SK-N-SH (cell line): Measurements from ENCODE around the gene RABGGTA. TPM values are rescaled to one million over a fixed set of nuclear protein-coding genes. Genes with fewer than 3 reads are reported as not detected.

Experiments
- CTCF ChIA-PET: fragments of 300-600, 350-600 bp; formaldehyde crosslinking; extraction: SDS; loops from one replicate; lab custom pipeline; 2021; lab: Yijun Ruan, JAX
- POLR2A ChIA-PET: fragments of 350-600 bp; sonication (Branson Sonifier 250); formaldehyde crosslinking; extraction: SDS; loops from one replicate; lab custom pipeline; 2020; ENCODE audit warnings: antibody characterized with exemption, inconsistent platforms; lab: Yijun Ruan, JAX
- DNase-seq: peaks from one replicate; pipeline ENCODE4 v3.0.0; 2012
- H2AFZ ChIP-seq: fragments of 200-600 bp; sonication (generic); 2 replicates; pipeline ENCODE4 v1.8.1; 2016; ENCODE audit warnings: antibody characterized with exemption, mild to moderate bottlenecking, low read depth
- H3F3A ChIP-seq: fragments of 200-600 bp; sonication (generic); replicated peaks from 2 replicates; pipeline ENCODE3; 2016; ENCODE audit warnings: antibody characterized with exemption, mild to moderate bottlenecking; ENCODE audit not compliant: insufficient read depth
- H3K27ac ChIP-seq, 2 experiments: fragments of 200-500 bp in 1 of 2; fragments of 200-600 bp in 1 of 2; sonication (Bioruptor generic) in 1 of 2; sonication (generic), shearing (Covaris generic) in 1 of 2; 2 replicates each; pipeline versions ENCODE4 v1.5.1 to v1.6.1; 2014 to 2016; ENCODE audit warnings: low read depth in 2 of 2, inconsistent platforms in 1 of 2, low read length in 1 of 2, mild to moderate bottlenecking in 1 of 2, mixed read lengths in 1 of 2
- H3K27me3 ChIP-seq: fragments of 200-600 bp; sonication (generic), shearing (Covaris generic); 2 replicates; pipeline ENCODE4 v1.6.1; 2016; ENCODE audit warnings: mixed run types; ENCODE audit not compliant: insufficient read depth
- H3K36me3 ChIP-seq, 2 experiments: fragments of 200-500 bp in 1 of 2; fragments of 200-600 bp in 1 of 2; sonication (Bioruptor generic) in 1 of 2; sonication (generic) in 1 of 2; replicated peaks in 1 of 2; 2 replicates each; pipeline versions ENCODE3 to v1.5.1; 2014 to 2016; ENCODE audit warnings: low read length in 1 of 2, mild to moderate bottlenecking in 1 of 2; ENCODE audit not compliant: insufficient read depth in 2 of 2, control insufficient read depth in 1 of 2
- H3K4me1 ChIP-seq, 2 experiments: fragments of 200-500 bp in 1 of 2; fragments of 200-600 bp in 1 of 2; sonication (Bioruptor generic) in 1 of 2; sonication (generic), shearing (Covaris generic) in 1 of 2; 2 replicates each; pipeline versions ENCODE4 v1.5.1 to v1.6.1; 2014 to 2016; ENCODE audit warnings: low read depth in 1 of 2, low read length in 1 of 2, mixed run types in 1 of 2; ENCODE audit not compliant: insufficient read depth in 2 of 2, control insufficient read depth in 1 of 2
- H3K4me2 ChIP-seq: fragments of 200-600 bp; sonication (generic), shearing (Covaris generic); 2 replicates; pipeline ENCODE4 v1.6.1; 2017; ENCODE audit warnings: mixed run types
- H3K4me3 ChIP-seq, 2 experiments: fragments of 200-500 bp in 1 of 2; fragments of 200-600 bp in 1 of 2; sonication (Bioruptor generic) in 1 of 2; sonication (generic), shearing (Covaris generic) in 1 of 2; 2 replicates each; pipeline versions ENCODE4 v1.5.1 to v1.8.1; 2014 to 2016; ENCODE audit warnings: low read depth in 2 of 2, inconsistent platforms in 1 of 2, low read length in 1 of 2, mild to moderate bottlenecking in 1 of 2, mixed read lengths in 1 of 2, moderate library complexity in 1 of 2
- H3K79me2 ChIP-seq: fragments of 200-600 bp; sonication (generic); 2 replicates; pipeline ENCODE4 v1.8.1; 2017; ENCODE audit warnings: mild to moderate bottlenecking; ENCODE audit not compliant: insufficient read depth
- H3K9ac ChIP-seq: fragments of 200-600 bp; sonication (generic); 2 replicates; pipeline ENCODE4 v1.6.1; 2017; ENCODE audit warnings: mixed run types
- H3K9me2 ChIP-seq: fragments of 200-600 bp; sonication (generic); 2 replicates; pipeline ENCODE4 v1.6.1; 2017; ENCODE audit warnings: mixed run types
- H3K9me3 ChIP-seq: fragments of 200-600 bp; sonication (generic); 2 replicates; pipeline ENCODE4 v1.6.1; 2017; ENCODE audit warnings: mixed run types, mild to moderate bottlenecking, moderate library complexity
- H4K20me1 ChIP-seq: fragments of 200-600 bp; sonication (generic); 2 replicates; pipeline ENCODE4 v1.6.1; 2017; ENCODE audit warnings: mild to moderate bottlenecking, mixed run types; ENCODE audit not compliant: insufficient read depth
- CTCF ChIP-seq: fragments of 200-600 bp; sonication (generic); IDR thresholded peaks from 2 replicates; pipeline ENCODE4 v1.6.1; 2017; ENCODE audit warnings: antibody characterized with exemption, mild to moderate bottlenecking, moderate library complexity
- FOSL2 ChIP-seq: IDR thresholded peaks from 2 replicates; pipeline ENCODE4 v1.4.0; 2012; ENCODE audit warnings: low read depth, mild to moderate bottlenecking, moderate library complexity, borderline replicate concordance
- FOXM1 ChIP-seq: IDR thresholded peaks from 2 replicates; pipeline ENCODE4 v1.4.0; 2012; ENCODE audit warnings: low read depth, mild to moderate bottlenecking
- MEF2A ChIP-seq: IDR thresholded peaks from 2 replicates; pipeline ENCODE4 v1.4.0; 2012; ENCODE audit warnings: low read depth, borderline replicate concordance
- MXI1 ChIP-seq: IDR thresholded peaks from 2 replicates; pipeline ENCODE4 v1.6.1; 2012; ENCODE audit warnings: mild to moderate bottlenecking, low read depth, low read length, improper control_type of control experiment
- RAD21 ChIP-seq: IDR thresholded peaks from 2 replicates; pipeline ENCODE4 v1.6.1; 2012; ENCODE audit warnings: mild to moderate bottlenecking, low read length
- SMC3 ChIP-seq: IDR thresholded peaks from 2 replicates; pipeline ENCODE4 v1.6.1; 2012; ENCODE audit warnings: low read depth, low read length, improper control_type of control experiment
- TEAD4 ChIP-seq: IDR thresholded peaks from 2 replicates; pipeline ENCODE4 v1.4.0; 2012; ENCODE audit warnings: mild to moderate bottlenecking, borderline replicate concordance; ENCODE audit not compliant: insufficient read depth
- USF2 ChIP-seq: fragments of 150-350 bp; IDR thresholded peaks from 2 replicates; pipeline ENCODE4 v1.6.1; 2017; ENCODE audit warnings: antibody characterized with exemption, low read length, low read depth, borderline replicate concordance
- YY1 ChIP-seq: IDR thresholded peaks from 2 replicates; pipeline ENCODE4 v1.4.0; 2012; ENCODE audit warnings: low read depth, mild to moderate bottlenecking
- WGBS: methylation state at CpG from one replicate; pipeline ENCODE4 v1.1.6; 2017; ENCODE audit warnings: low lambda C conversion rate; 5-methylcytosine and 5-hydroxymethylcytosine counted together
- polyA plus RNA-seq, 3 experiments: library from polyadenylated mRNA; depleted of rRNA; stranded (reverse); fragments of >200 nt; gene quantifications; 2 replicates each; pipeline ENCODE4 v1.2.3, GENCODE V29; 2012
- TF ChIP-seq, protein P1 (sequence below): IDR thresholded peaks from 2 replicates; pipeline ENCODE4 v1.4.0; 2012; ENCODE audit warnings: low read depth, borderline replicate concordance
- TF ChIP-seq, protein P2 (sequence below): IDR thresholded peaks from 2 replicates; pipeline ENCODE4 v1.4.0; 2012; ENCODE audit warnings: low read depth

RABGGTA gene
- polyA plus RNA-seq, 1 of the 3 experiments (the other 2 are of a cell fraction): 59.4 TPM

DNA sequence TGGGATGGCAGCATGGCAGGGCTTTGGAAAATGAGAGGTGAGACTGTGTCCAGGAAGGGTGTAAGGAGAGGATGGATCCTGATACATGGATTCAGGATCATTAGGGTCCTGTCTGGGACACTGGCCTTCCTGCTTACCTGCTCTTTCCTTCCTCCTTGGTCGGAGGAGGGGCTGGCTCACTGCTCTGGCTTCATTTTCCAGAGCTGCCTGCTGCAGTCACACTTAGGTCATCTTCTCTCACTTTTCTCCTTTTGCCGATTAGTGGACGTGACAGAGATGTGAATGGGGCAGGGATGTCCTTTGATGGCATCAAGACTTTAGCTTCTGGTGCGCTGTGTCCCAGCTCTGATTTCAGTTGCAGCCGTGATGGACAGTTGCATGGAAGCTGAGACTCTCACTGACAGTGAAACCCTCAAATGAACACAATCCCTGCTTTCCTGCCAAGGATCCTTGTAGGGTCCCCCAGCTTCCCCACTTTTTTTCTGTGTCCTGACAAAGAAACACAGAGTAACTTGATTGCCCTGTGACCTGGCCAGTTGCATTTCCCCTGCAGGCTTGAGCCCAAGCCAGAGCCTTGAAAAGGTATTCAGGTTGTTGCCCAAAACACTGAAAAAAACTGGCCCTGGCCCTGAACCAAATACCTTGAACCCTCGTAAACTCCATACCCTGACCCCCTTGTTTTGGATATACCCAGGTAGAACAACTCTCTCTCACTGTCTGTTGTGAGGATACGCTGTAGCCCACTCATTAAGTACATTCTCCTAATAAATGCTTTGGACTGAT is 37.1 kb upstream of the RABGGTA start:
- Histone ChIP-seq H2AFZ (no peak overlapping the region), H3K27me3 (no peaks in the 10 kb centered on the region), H3K9me2 (no peaks in the 10 kb centered on the region), H3K4me1 (peaks cover 0 to 2% of the 10 kb centered on the region in 2 experiments; a peak in 1 of 4 replicates), H3K79me2 (no peaks in the 10 kb centered on the region), H4K20me1 (no peaks in the 10 kb centered on the region), H3K9ac (no peak overlapping the region), H3F3A (peaks cover 4% of the 10 kb centered on the region), H3K27ac (no peak overlapping the region), H3K4me3 (peak overlapping the region in 1 of 2 experiments; percentile 49; a peak in 1 of 4 replicates), H3K9me3 (no peaks in the 10 kb centered on the region), H3K4me2 (no peak overlapping the region), H3K36me3 (peaks cover 14 to 61% of the 10 kb centered on the region in 2 experiments)
- ChIA-PET CTCF (interaction anchor here (0.6 to 6.7 kb wide), 43 partner anchors 9 to 294 kb away, joined by 3 to 115 read pairs (median 4); partner anchors contain the start of genes ADCY4, DHRS1, IPO4 and KHNYN), POLR2A (interaction anchor here (0.6 to 1.5 kb wide), 7 partner anchors 9 to 128 kb away, joined by 3 to 6 read pairs (median 3); partner anchors contain the start of genes DHRS1, NOP9 and TINF2)
- TF ChIP-seq YY1 (no peak), TEAD4 (no peak), MEF2A (no peak), MXI1 (no peak), FOXM1 (no peak), FOSL2 (no peak), SMC3 (no peak), USF2 (no peak)
- TF ChIP-seq, protein P1, sequence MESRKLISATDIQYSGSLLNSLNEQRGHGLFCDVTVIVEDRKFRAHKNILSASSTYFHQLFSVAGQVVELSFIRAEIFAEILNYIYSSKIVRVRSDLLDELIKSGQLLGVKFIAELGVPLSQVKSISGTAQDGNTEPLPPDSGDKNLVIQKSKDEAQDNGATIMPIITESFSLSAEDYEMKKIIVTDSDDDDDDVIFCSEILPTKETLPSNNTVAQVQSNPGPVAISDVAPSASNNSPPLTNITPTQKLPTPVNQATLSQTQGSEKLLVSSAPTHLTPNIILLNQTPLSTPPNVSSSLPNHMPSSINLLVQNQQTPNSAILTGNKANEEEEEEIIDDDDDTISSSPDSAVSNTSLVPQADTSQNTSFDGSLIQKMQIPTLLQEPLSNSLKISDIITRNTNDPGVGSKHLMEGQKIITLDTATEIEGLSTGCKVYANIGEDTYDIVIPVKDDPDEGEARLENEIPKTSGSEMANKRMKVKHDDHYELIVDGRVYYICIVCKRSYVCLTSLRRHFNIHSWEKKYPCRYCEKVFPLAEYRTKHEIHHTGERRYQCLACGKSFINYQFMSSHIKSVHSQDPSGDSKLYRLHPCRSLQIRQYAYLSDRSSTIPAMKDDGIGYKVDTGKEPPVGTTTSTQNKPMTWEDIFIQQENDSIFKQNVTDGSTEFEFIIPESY: no peak
- TF ChIP-seq, protein P2, sequence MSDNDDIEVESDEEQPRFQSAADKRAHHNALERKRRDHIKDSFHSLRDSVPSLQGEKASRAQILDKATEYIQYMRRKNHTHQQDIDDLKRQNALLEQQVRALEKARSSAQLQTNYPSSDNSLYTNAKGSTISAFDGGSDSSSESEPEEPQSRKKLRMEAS: no peak
- no peak for DNase-seq
- WGBS: 70% methylated on average over 7 of the region's 7 CpGs

- no peak within 1 kb of the TSS for H2AFZ ChIP-seq
- CTCF ChIA-PET: interaction anchor here (0.7 to 6.7 kb wide), 42 partner anchors 9 to 293 kb away, joined by 3 to 115 read pairs (median 4); partner anchors contain the start of genes ADCY4, DHRS1, IPO4 and KHNYN
Observed at GRCh38 chr14:24307575-24308341, 36.4 kb upstream of the RABGGTA start, which contains the start of gene CIDEB. TSS of gene CIDEB (minus strand) at chr14:24307977. CDS start at chr14:24307858, 119 bp downstream.

More at GRCh38 chr14:24307575-24308341, 36.4 kb upstream of the RABGGTA start, which contains the start of gene CIDEB:
- Histone ChIP-seq H4K20me1 (no peaks in the 10 kb centered on the region), H3K4me2 (no peak within 1 kb of the TSS), H3K27me3 (no peaks in the 10 kb centered on the region), H3K4me1 (peaks cover 0 to 2% of the 10 kb centered on the region in 2 experiments; a peak in 1 of 4 replicates), H3K27ac (no peak within 1 kb of the TSS), H3K79me2 (no peaks in the 10 kb centered on the region), H3K9me3 (no peaks in the 10 kb centered on the region), H3K36me3 (peaks cover 21 to 69% of the 10 kb centered on the region in 2 experiments), H3F3A (peaks cover 4% of the 10 kb centered on the region), H3K4me3 (peak within 1 kb of the TSS in 1 of 2 experiments; percentile 49; a peak in 1 of 4 replicates), H3K9me2 (no peaks in the 10 kb centered on the region), H3K9ac (no peak within 1 kb of the TSS)
- DNase-seq: peak; percentile 87
- POLR2A ChIA-PET: interaction anchor here (0.5 to 1.5 kb wide), 7 partner anchors 8 to 203 kb away, joined by 3 to 6 read pairs (median 3); partner anchors contain the start of genes DHRS1, NOP9 and TINF2
- TF ChIP-seq RAD21 (peak; percentile 58), MXI1 (no peak), CTCF (peak; percentile 96), SMC3 (peak; percentile 53)
- 44% methylated on average over 6 of the region's 6 CpGs for WGBS
